HG02884 (cell line): ENCODE measurements around the gene RARA.

ENCODE experiments used
- ATAC-seq: cut with Tn5 transposase; IDR thresholded peaks from one replicate; pipeline ENCODE4 v1.9.1; 2021; ENCODE audit warnings: mild to moderate bottlenecking, moderate library complexity; ENCODE audit not compliant: unreplicated experiment

RARA gene

DNA sequence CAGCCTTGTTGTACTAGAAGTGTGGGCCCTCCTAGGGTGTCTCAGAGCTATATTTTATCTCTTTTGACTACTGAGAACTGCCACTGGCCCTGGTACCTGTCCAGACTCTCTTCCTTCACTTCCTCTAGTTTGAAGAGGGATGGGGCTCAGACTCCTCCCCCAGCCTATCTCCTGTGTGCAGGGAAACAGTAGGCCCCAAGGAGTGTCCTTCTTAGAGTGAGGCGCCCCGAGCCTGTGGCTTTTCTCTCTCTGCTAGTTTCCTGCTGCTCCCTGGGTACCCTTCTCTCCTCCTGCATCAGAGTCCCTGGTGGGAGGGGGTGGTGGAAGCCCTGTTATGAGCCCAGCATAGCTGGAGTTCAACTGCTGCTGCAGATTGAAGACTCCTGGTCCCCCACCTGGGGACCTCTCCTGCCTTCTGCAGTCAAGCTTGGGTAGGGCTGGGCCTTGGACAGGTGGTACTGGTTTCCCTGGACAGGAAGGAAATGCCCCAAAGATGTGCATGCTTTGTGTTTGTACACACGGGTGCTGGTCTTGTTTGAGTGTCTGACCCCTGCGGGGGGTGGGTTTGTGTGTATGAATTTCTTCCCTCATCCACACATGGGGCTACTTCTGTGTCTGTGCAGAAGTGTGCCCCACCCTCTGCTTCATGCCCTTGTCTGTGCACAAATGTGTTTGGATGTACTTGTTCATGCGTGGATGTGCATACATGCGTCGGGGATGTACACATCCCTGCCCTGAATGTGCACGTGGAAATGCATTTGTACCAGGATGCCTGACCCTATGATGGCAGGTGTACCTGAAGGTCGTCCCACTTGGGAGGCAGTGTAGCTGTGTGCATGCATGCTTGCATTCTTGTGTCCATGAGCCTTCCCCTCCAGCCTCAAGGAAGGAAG is 6.9 kb downstream of the RARA start:
- ATAC-seq, result no peak

DNA sequence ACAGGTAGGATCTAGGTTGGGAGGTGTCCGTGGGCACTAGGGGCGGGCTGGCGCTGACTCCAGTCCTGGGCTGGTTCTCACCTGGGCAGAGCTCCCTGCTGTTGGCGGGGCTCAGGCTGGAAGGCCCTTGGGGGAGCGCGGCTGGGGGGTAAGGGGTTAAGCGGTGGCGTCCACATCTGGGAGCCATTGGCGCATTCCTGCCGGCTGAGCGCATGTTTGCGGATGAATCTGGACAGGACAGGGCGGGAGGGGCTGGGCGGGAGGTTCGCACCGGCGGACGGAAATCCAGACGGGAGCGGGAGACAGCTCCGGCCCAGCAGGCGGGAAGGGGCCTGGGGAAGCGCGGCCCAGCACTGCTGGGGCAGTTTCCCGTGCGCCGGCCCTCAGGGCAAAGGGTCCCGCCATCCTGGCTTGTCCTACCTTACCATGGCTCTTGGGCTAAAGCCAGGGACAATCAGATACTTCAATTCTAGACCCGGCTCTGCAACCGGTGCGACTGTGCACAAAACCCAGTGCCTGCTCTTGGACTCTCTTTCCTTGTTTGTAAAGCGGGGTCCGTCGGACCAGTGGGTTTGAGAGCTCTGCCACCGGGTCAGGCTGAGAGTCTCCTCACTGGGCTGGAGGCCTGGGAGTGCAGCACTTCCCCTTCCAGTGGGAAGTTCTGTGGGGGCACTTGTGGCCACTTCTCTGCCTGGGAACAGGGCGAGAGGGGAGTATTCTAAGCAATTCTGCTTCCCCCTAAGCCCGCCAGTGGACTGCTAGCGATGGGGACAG is 7.8 kb downstream of the RARA start:
- no peak for ATAC-seq

DNA sequence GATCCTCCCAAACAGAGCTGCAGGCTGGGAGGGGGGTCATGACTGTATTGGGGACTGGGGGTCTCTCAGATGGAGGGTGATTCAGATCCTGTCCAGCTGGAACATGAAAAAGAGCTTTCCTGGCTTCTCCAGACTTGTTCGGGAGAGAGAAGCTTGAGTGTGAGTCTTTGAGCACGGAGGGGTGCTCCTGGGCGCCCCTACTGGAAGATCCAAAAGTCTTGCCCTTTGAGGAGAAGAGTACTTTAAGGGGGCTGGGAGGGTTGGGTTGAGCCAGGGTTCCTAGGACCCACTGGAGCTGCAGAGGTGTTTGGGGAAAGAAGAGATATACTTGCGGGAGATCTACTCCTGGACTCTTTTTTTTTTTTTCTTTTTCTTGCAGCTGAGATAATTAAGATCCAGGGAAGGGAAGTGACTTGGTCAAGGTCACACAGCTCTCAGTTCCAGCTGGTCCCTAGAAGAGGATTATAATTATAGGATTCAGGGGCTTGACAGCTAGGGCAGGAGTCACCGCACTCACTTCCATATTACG is 8.4 kb downstream of the RARA start:
- no peak for ATAC-seq

DNA sequence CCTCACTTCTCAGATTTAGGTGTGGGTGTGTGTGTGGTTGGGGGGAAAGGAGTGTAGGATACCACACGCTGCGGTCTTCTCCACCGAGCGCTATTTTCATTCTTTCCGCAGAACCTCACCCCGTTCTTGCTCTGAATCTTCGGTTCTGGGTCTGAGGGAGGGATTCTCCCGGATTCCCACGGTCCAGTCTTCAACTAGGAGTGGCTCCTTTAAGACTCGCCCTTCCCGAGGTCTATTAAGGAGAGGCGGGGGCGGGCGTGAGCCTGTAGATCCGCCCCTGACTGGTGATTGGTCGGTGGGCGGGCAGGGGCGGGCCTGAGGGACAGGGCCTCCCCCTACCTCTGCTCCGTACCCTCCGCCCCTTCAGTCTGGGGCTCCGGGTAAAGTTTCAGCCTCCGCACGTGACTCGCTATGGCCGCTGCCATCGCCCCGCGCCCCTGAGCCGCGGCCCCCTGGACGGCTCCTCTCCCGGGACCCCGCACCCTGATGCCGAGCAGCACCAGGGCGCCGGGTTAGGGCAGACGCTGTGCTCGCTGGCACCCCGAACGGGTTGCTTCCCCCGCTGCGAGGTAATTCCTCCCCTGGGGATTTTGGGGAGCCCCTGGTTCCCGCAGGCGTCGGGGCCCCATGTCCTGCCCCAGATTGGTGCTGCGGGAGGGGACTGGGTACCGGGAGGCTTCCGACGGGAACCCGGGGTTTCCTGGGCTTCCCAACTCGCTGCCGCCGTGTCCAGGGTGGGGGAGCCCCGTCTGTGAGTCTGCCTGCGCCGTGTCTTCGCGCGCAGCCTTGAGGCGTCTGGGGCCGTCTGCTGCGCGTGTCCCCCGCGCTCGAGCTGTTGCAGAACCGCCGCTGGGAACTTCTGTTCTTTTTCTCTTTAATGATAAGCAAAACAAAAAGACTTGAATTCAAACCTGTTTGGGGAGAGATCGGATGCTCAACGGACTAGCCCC is 9.2 kb downstream of the RARA start:
- ATAC-seq, result peak; percentile 48

DNA sequence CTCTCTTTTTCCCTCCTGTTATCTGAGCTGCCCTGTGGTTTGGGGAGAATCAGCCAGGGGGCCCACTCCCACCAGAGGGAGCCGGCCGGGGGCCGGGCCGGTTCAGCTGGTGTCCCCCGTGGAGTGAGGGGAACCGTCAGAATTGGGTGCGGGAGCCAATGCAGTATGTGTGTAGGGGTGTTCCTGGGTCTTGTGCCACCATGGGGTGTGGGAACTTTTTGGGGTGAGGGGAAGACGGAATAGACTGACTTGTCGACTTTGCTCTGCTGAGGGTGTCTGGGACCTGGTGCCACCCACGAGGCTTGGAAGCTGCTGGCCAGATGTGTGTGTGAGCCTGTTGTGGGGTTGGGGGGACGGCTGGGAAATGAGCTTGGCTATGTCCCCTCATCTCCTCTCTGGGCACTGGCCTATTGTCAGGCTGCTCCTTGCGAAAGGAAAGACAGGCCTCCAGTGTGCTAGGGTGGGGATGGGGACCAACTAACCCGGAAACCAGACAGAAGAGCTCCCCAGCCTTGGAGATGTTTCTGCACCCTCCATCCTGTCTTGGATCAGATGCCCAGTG is 9.9 kb downstream of the RARA start:
- no peak for ATAC-seq

DNA sequence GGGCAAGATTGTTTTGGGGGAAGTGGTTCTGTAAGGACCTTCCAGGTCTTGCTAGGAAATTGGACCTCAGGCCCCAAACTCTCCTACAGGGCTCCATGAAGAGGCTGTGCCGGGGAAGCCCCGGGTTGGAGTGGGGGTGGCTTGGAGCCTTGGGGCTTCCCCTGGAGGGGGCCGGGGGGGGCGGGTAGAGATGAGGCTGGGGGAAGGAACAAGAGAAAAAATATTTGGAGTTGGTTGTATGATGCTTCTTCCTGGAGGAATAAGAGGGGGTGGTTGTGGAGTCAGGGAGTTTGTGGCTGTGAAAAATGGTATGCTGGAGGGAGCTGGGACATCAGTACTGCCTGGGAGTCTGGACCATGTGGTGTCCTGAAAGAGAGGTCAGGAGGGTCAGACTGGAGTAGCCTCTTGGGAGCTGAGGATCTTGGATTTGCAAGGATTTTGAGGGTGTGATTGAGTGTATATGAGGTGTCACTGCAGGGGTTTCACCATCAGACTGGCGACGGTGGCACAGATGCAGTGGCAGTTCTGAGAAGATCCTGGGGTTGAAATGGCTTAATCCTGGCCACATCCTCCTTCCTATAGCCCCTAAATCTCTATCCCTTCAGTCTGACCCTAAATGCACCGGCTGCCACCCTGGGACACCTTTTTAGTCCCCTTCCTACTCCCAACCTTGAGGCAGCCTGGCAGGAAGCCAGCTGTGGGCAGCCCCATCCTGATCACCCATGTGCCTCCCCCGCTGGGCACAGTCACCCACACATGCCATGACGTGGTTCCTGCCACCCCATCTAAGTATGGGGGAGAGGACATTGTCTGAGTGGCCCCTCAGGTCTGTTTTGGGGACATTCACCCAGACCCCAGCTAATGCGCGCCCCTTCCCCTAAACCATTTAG is 10.9 kb downstream of the RARA start:
- ATAC-seq, result no peak

DNA sequence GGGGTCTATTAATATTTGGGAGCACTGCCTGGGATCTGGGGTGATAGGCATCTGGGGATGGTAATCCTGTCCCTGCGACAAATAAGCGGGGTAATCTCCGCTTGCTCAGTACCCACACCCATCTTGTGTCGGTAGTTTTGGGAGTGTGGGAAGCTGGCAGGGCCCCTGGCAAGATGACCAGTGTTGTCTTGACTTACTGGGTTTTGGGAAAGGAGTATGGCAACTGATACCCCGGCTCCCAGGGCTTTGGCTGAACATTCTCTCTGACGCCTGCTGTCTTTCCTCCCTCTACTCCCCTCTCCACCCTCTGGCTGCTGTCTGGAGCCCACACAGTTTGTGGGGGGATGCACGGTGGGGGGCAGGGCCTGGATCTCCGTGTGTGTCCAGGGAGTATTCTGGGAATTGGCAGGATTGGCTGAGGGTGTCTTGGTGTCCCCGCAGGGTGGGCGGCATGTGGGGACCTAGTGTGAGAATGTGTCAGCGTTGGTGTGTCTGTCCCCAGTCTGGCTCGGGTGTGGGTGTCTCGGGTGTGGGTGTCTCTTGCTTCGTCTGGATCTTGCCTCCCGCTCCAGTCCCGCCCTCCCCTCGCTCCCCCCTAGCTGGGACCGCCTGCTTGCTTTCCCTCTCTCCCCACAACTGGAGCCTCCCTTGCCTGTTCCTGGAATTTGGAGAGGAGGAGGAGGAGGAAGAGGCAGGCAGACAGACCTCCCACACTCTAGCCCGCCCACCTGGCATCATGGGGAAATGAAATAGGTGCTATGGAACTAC is 12.0 kb downstream of the RARA start:
- ATAC-seq, result no peak

DNA sequence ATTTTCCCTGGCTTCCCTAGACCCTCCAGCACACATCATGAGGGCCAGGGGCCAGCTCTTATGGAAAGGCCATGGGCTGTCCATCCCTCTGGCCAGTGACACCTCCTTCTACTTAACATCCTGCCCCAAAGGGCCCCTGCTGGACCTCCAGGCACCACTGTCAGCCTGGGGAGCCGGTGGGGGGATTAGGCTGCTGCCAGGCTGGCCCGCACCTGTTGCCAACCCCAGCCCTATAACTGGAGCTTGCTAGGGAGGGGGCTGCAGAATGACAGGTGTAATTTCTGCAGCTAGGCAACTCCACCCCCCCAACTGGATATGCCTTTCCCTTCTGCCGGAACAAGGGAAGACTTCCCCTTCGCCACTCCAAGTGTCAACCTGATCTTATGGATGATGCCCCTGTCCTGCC is 12.5 kb downstream of the RARA start:
- ATAC-seq, result no peak

DNA sequence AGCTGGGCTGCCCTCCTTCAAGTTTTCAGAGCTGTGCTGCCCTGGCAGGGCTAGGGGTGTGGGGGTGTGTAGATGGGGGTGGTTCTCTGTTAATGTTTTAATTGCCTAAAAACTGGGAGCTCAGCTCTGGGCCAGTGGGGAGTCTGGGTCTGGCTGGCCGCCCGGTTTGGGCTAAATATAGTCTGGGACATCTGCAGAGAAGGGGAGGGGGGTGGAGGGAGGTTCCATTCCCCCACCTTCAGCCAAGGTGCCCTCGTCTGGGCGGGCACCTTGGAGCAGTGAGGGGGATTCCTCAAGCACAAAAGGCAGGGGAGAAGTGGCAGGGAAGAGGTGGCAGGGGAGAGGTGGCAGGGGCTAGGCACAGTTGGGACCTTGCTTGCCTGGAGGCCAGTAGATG is 13.0 kb downstream of the RARA start:
- no peak for ATAC-seq

DNA sequence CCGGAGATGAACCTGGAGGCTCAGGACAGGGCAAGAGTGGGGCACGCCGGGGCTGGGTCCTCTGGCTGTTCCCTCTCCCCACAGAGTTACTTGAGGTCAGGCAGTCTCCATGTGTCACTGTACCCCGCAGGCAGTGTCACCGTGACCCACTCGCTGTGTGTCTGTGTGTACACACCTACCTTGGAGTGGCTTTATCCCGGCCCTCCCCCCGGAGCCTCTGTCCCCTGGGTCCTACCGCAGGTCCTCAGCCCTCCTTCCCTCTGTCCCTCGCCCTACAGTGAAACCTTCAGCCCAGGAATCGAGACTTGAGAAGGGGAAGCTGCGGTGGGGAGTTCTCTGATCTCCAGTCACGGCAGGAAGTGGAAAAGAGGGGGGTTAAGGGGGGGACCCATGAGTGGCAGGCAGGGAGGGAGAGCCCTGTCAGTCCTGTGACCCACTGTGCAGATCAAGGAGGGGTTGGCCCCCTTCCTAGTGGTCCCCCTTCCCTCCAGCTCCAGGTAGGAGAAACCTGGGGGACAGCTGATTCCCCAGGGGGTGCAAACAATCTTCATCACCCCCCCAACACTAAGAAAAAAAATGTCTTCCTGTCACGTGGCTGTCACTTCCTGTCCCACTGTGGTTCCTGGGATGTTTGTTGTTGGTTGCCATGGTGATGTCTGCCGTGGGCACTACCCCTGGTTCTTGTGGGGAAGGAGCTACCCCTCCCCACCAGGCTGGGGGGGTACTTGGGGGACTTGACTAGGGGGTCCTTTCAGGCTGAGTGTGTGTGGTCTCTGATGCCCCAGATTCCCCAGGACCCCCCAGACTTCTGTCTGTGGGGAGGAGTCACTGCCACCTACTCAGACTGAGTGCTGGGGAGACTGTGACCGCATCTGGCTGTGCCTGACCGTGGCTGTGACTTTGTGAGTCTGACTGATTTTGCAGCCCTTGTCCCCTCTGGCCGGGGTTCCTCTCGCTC is 13.7 kb downstream of the RARA start:
- no peak for ATAC-seq

DNA sequence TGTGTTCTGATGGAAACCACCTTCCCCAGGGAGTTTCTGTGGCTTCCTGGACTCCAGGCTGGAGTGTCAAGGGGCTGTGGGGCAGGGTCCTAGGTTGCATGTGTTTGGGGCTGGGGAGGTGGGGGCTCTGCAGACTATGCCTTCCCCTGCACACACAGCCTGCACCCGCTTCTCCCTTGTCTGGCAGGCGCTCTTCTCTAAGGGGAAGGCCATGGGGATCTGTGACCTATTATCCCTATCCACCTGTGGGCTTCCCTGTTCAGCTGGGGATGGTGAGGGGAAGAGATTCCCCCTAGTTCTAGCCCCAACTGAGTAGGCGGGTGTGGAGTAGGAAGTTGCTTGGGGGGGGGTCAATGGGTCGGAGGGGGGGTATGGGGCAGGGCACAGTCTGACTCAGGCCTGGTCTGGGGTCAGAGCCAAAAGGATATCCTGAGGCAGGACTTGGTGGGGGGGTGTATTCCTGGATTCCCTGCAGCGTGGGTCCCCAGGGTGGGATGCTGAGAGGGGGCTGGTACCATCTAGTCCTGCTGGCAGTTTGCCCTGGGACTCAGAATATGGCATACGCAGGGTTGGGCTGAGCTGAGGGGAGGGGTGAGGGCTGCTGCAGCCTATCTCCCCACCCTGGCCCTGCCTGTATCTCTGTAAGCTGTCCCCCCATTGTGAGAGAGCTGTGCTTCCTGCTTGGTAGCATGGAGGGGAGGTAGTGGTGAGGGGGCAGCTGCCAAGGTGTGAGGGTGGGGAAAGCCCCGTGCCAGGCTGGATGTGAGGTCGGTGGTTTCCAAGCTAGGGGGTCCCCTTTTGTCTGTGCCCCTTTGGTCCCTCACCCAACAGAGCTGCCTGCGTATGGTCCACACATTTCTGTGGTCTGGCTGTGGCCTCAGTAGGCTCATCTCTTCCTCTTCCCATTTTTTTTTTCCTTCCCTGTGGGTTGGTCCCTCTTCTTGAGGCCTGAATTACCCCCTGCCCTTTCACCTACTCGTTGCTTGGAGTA is 14.7 kb downstream of the RARA start:
- no peak for ATAC-seq

DNA sequence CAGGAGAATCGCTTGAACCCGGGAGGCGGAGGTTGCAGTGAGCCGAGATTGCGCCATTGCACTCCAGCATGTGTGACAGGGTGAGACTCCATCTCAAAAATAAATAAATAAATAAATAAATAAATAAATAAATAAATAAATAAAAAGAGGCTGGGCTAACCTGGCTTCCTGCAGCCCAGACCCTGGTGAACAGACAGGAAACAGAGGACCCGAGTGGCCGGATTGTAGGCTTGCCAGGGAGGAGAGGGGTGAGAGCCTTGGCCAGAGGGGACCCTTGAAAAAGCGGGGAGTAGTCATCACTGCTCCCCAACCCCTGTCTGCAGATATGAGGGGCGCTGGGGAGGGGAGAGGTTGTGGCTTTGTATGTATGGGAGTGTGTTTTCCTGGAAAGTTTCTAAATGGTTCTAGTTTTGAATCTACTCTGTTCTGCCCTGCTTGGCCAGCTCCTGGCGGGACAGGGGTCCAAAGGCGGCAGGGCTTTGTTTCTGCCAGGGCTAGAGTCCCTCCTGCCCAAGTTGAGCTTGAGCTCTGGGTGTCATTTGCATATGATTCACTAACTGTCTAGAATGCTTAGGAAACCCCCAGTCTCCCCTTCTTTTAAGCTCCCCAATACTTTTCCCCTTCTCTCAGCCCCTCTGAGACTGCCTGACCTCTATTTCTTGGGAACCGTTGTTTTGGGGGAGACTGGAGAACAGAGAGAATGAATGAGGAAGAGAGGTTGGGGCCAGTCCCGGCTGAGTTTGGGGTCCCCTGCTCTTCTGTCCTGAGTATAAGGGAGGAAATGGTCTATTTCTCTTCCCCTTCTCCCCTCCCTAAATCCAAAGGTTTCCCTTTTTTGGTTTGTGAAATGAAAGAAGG is 16.4 kb downstream of the RARA start:
- ATAC-seq, result no peak

DNA sequence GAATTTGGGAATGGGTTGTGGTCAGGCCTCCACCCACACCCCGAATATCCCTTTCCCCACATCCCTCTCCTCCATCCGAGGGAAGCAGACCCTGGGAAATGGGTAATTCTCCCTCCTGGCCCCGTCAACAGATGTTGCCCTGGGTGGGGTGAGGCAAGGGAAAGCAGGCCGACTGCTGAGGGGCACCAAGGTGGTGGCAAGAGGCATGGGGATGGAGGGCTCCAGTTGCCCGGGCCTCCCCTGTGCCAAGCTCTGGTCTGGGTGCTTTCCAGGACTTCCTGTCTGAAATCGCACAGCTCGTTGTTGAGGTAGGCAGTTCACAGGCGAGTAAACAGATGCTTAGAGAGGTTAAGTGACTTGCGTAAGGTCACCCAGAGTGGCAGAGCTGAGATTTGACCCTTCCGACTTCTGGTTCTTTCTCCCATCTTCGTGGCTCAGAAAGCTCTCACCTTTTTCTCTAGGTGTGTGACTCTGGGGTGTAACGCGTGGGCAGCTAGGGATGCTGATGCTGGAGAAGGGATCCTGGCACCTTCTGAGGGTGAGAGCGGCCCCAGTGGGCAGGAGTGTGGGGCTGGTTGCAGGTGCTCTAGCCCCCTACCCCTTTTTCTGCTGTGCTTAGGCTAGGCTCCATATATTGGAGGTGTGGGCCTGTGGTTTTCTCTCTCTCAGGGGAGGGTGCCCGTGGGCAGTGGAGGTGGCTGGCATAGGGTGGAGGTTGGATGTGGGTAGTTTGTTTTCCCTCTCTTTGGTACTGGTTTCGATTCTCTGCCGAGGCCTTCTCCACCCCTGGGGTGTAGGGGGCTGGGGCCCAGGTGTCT is 17.2 kb downstream of the RARA start:
- no peak for ATAC-seq

DNA sequence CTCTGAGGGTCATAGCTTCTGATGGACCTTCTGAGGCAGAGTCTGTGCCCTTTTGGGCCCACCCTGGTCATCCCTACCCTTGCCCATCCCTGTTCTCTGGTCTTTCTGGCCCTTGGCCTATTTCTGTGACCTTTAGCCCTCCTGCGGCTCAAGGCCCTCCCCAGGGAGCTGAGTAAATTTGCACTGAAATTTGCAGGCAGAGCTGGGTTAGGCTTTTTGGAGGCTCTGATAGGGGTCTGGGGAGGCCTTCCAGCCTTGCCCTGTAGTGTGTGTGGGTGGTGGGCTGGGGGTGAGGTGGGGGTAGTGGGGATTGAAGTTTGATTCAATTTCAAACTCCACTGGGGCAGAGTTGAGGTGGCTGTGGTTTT is 17.8 kb downstream of the RARA start:
- ATAC-seq, result no peak

DNA sequence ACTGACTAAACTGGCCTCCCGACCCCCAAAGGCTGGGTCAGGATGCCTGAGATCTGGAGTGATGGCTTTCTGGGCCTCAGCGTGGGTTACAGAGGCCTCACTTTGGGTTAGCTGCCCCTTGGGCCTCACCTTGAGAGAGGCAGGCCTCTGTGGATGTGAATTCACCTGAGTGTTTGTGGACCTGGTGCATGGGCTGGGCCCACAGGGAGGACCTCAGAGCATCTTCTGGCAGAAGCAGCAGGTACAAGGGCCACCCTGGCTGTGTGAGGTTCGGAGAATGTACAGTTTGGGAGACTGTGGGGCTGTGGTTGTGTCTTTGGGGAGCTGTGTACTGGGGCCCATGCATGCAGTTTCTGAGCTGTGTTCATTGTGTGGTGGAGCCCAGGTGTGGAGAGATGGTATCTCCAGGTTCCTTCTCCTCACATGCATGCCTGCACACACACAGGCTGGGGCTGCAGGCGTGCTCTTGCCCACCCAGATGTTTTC is 18.3 kb downstream of the RARA start:
- no peak for ATAC-seq
